8988T (cell line): ENCODE data around the gene EIF4E2.
"Not testable (repeated sequence)": the region's sequence is repeated elsewhere in the genome, so short reads cannot be mapped to it uniquely, and the experiment has no call there.

Source experiments
- DNase-seq: peaks from one replicate; pipeline ENCODE4 v3.0.0; 2011

The EIF4E2 gene

DNA sequence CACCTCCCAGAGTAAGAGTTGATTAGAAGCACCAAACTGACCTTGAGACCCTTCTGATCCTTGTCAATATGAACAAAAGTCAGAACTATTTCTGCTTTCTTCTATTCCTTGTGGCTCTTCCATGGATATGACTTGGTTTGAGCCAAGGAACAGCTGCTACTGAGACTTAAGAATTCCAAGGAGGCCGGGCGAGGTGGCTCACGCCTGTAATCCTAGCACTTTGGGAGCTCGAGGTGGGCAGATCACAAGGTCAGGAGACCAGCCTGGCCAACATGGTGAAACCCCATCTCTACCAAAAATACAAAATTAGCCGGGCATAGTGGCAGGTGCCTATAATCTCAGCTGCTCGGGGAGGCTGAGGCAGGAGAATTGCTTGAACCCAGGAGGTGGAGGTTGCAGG is 20.0 kb downstream of the EIF4E2 start:
- not testable (repeated sequence) for DNase-seq

DNA sequence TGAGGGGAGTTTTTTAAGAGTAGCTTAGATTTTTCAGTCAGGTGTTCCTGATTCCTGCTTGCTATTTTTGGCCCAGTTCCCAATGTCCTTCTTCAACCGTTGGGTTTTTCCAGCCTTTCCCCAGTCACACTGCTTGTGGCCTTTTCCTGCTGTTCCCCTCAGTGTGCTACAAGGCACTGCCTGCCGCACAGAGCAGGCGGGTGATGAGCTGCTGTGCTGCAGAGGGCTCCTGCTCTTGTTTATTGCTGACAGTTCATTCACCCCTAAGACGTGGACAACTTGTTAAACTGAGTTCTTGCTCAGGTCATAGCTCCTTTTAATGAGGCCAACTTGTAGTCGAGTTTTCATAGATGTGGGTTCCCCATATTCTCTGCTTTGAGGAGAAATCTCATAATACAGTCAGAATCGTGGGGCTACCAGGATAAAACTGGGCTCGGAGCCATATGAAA is 20.6 kb downstream of the EIF4E2 start:
- no peak for DNase-seq

DNA sequence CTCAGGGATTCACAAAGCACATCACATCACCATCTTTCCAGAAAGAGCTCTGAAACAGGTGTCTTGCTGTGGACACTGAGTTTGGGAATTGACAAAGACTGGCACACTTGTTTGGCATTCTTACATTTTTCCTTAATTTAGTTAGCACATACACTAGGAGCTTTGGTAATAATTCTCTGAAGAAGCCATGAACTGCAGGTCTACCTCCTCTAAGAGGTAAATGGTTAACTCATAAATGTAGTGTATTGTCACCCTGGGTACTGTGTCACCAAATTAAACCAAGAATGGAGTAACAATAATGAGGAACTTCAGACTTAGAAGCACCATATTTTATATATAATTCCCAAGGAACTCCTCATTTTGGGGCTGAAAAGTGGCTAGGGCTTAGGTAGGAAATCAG is 22.6 kb downstream of the EIF4E2 start:
- no peak for DNase-seq

DNA sequence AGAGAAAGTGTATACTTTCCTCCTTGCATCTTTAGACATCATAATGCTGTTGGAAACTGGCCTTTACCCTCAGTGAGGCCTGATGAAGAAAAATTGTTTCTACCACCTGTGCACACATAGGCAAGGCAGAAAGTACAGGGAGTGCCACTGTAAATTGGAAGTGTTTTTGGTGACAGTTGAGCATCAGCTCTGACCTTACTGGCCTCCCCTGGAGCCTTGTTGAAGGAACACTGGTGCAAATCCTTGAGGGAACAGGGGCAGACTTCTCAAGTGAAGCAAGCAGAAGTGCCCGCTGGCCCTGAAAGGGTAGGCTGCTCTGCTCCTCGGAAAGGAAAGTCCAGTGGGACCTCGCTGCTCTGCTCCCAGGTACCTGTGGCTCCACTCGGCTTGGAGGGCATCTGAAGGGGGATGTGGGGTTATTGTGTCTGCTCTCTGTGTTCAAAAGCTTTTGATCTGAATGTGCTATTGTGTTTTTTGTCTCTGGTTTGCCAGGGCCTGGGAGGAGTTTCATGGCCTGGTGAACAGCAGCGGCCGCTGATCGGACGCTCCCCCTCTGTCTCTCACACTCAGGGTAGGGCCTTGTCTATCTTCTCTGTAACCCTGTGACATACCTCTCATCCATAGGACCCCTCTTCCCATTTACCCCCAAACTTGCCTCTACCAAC is 23.4 kb downstream of the EIF4E2 start:
- no peak for DNase-seq

DNA sequence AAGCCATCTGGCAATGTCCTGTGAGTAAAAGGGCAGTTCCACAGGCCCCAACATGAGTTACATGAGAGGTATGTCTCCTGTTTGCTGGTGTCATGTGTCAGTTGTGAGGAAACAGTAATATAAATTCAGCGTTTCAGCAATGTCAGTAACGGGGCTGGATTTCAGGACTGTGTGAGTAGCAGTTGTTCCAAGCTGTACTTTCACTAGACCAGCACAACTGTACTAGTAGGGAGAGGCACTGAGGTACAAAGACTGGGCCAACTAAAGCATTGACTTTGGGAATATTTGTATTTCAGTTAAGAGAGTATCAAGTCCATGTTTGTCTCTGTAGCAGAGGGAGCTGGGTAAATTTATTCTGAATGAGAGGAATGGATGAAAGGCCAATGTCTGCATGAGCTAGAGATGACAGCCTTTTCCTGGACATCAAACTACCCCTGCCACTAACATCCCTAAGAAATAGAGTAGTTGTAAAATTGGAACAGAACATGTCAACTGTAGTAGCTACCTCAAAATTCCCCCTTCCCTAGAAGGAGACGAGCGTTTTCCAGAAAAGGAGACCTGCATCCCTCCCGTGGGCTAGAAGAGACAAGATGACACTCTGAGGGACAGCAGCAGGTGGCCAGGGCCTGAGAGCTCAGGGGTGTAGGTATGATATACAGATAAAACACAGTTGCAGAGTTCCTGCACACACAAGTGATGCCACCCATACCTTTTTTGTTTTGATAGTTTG is 24.4 kb downstream of the EIF4E2 start:
- DNase-seq, result no peak

DNA sequence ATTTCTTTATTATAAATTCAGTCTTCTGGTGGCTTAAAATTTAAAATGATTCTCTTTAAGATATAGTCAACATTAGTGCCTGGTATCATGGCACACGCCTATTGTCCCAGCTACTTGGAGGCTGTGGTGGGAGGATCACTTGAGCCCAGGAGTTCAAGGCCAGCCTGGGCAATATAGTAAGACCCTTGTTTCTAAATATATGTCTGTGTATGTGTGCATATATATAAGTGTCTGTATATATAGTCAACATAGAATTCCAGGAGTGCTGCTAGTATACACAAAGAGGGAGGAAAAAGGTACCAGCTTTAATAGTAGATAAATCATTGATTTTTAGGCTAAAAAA is 24.9 kb downstream of the EIF4E2 start:
- DNase-seq, result no peak

DNA sequence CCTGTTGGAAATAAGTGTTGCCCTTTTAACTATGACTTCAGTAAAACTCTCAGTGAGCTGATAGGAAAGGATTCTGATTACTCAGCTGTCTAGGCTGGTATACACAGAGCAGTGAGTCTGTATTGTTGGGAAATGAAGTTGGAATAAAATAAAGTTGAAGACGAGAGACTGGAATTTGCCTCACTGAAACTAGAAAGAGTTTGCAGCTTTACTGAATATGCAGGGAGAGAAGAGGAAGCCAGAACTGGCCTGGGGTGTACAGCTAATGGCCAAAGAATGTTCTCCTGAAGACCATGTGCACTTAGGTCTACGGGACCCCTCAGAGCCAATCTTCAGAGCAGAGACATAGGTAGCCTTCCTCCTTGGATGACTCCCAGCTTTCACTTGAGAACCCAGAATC is 26.5 kb downstream of the EIF4E2 start:
- no peak for DNase-seq

DNA sequence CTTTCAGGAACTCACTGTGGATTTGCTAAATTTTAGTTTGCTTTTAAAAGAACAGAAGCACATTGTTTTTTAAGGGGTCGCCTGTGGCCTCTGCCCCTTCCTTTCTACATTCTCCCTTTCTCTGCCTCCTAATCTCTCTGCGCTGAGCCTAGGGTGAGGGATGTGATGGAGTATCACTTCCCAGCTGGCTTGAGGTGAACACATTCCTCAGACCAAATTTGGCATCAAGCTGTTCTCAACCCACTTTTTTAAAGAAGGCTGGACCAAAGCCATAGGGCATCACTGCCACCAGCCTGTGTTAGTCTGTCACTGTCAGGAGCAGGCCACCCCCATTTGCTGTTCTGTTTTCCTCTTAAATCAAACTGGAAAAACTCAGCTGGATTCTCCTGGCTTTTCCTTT is 27.4 kb downstream of the EIF4E2 start:
- no peak for DNase-seq

DNA sequence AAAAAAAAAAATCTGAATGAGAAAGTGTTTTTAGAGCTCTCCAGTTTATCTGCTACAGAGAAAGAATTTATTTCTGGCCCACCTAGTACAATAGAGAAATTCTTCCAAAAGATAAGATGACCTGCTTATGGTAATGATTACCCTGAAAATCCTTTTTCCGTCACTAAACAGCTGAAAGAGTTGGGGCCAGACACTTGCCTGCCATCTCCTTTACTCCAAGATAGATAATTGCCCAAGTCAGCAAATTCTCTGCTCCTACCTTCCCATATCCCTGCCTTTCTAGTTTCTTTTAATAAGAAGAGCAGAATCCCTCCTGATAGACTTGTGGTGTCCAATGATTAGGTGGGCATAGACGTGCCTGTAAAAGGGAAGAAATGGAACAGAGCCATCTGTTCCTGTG is 28.1 kb downstream of the EIF4E2 start:
- no peak for DNase-seq

DNA sequence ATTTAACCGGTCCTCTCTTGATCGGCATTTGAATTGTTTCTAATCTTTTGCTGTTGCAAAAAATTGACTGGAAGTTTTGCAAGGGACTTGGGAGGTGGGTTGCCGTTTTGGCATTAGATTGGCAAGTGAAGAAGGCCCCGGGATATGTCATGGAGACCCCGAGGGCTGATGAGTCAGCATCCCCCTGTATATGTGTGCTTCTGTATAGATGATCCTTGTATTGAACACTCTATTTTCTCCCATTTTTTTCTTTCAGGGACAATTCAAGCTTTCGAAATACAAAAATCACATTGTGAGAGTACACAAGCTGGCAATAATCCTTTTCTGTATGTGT is 30.1 kb downstream of the EIF4E2 start:
- DNase-seq, result no peak

DNA sequence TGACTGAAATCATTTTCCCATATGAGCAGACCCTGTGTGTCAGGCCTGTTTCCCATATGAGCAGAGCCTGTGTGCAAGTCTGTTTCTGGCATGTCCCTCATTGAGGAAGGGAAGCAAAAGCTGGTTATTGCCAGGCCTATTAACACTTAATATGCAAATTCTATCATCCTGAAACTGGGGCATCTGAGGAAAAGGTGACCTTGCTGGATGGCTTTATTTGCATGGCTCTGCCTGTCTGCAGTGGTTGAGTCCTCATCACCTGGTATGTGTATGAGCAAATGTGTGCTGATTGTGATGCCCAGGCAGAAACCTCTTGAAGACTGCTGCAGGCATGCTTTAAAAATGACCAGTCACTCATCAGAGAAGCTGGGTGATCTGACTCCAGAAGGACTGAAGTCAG is 31.2 kb downstream of the EIF4E2 start:
- no peak for DNase-seq

DNA sequence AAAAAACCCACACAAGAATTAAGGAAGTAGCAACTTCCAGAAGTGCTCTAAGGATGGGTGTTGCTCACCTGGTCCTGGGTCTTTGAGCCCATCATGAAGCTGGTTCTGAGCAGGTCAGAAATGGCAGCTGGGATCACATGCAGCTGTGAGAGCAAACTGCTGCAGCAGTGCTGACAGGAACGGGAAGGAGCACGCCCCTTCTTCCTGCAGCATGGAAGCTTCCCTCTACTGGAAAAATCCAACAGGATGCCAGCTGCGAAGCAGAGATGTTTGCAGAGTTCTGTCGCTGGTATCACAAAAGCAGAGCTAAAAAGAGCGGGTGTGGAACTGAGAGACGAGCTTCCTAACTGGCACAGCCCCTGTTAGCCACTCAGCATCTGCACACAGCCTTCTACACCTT is 33.7 kb downstream of the EIF4E2 start:
- no peak for DNase-seq

DNA sequence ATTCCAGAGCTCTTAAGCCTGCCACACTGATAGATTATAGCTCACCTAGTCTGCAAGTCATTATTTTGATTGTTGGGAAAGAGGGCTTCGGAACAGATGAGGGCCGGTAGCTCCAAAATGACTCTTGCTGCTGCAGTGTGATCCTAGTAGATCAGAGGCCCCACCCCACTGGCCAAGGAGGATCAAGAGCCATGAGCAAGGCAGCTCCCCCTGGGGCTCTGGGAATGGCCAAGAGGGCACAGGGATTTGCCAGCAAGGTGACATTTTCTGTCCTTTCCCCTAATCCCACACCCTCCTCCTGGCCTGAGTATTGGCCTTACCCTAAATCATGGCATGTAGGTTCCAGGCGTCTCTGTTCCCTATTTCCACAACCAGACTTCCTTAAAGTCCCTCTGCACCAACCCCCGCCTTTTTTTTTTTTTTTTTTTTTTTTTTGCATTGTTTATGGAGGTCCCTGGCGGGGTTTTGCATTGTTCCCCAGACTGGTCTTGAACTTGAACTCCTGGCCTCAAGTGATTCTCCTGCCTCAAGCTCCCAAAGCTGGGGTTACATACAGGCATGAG is 36.5 kb downstream of the EIF4E2 start:
- no peak for DNase-seq

DNA sequence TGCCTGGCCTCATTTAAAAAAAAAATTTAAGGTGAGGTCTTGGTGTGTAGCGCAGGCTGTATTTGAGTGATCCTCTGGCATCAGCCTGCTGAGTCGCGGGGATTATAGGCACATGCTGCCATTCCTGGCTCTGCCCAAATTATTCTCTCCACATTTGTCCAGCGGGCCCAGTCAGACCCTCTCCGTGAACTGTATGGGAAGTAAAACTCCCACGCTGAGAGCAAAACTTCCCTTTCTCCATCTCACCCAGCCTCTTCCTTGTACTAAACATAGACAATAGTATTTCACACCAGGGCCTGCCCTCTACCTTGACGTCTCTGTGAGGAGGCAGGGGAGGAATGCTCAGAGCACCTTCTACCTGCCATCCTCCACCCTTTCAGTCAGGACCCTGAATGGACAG is 37.0 kb downstream of the EIF4E2 start:
- no peak for DNase-seq

DNA sequence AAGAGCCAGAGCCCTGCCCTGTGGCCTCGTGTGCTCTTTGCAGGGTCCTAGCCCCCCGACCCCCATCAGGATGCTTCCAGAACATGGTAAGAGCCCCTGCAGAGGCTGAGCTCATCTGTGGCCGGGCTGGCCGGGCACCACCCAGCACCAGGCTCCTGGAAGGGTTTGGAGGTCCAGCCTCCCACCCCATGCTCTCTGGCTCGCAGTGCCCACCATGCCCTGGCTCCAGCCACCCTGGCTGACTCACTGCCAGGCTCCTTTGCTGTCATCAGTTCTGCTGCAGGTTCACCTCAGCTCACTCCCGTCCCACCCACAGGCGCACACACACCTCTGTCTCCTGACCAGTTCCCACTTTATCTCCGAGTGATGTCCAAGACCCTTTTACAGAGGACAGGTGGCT is 37.5 kb downstream of the EIF4E2 start:
- no peak for DNase-seq

DNA sequence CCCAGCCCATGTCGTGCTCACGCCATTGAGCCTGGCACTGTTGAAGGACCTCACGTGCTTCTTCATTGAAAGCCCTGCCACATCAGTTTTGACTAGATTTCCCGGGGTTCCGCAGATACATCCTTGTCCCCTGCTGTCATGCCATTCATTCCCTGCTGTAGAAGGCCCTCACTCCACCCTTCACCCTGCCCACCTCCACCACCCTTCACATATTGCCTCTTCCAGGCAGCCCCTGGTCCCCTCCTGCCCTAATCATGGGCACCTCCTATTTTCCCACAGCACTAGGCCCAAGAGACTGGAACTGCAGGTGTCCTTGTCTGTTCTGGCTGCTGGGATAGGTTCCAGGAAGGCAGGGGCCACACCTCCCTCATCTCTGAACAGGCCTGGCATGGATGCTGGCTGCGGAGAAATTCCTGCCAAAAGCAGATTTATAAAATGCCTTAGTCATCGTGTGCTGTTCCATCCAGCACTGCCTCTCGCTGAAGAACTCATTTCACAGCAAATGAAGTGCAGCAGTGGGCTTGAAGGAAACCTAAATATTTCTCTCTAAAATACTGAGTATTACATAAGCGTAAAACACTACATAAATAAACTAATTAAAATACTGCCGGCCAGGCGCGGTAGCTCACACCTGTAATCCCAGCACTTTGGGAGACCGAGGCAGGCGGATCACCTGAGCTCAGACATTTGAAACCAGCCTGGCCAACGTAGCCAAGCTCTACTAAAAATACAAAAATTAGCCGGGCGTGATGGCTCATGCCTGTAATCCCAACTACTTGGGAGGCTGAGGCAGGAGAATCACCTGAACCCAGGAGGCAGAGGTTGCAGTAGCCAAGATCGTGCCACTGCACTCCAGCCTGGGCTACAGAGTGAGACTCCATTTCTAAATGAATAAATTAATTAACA is 38.4 kb downstream of the EIF4E2 start:
- DNase-seq, result no peak

DNA sequence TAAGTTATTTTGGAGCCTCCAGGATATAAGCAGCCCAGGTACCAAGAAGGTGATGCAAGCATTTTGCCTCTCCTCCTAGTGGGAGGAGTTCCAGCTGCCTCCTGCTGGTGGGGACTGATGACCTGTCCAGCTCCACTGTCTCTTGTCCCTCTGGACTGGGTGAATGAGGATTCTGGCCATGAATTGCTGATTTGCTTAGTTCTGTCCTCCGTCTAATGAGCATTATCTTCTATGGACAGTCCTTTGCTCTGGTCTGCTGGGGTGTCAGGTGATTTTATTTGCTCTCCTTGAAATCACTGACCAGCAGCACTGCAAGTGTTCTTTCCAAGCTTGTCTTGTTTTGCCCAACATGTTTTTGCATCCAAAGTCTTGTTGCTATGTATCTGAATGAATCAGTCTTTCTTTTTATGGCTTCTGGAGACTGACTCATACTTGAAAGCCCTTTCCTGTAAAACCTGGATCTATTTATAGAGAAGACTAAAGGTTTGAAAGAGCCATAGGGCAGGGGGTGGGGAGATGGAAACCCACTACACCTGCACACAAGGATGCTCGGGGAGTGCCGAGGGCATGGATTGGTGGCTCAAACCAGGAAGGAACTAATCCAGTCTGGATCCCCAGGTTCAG is 42.4 kb downstream of the EIF4E2 start:
- DNase-seq, result no peak

DNA sequence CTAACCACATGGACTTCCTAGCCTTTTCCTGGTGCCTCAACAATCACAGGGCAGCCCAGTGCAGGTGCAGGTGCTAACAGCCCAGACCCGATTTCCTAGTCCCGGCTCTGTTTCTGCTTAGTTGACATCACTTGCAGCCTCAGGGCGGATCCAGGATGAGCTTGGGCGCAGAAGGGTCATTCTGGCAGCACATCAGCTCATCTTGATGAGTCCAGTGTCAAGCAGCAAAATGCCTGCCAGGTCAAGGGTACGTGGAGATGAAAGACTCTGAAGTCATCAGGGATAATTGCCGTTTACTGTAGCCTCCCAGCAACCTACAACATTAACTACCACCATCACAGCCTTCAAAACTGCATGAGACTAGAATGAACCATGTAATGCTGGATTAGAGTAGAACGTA is 43.5 kb downstream of the EIF4E2 start:
- no peak for DNase-seq

DNA sequence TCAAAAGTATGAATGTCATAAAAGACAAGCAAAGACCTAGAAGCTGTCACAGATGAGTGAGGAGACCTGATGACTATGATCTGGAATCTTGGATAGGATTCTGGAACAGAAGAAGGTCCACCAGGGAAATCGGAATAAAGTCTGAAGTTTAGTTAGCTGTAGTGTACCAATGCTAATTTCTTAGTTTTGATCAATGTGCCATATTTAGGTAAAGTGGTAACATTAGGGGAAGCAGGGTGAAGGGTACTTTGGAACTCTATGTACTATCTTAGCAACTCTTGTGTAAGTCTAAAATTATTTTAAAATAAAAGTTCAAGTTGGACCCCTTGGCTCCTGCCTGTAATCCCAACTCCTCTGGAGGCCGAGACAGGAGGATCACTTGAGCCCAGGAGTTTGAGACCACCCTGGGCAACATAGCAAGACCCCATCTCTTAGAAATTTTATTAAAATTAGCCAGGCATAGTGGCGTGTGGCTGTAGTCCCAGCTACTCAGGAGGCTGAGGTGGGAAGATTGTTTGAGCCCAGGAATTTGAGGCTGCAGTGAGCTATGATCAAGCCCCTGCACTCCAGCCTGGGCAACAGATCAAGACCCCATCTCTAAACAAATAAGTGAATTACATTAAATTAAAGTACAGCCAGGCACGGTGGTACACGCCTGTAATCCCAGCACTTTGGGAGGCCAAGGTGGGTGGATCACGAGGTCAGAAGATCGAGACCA is 47.0 kb downstream of the EIF4E2 start:
- DNase-seq, result no peak

DNA sequence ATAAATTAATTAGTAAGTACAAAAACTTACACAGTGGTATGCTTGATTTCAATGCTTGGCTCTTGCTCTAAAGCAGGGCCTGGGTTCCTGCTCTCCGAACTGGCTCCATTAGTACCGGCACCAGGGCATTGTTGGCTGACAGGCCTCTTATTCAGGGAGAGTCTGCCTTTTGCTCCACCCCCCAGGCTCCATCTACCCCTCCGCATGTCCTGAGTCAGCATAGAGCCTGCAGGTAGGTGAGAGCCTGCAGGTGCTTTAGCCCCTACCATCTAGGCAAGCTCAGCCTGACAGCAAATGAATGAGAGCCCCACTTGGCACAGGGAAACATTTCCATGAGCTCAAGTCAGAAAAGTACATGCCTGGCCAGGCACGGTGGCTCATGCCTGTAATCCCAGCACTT is 47.8 kb downstream of the EIF4E2 start:
- no peak for DNase-seq

DNA sequence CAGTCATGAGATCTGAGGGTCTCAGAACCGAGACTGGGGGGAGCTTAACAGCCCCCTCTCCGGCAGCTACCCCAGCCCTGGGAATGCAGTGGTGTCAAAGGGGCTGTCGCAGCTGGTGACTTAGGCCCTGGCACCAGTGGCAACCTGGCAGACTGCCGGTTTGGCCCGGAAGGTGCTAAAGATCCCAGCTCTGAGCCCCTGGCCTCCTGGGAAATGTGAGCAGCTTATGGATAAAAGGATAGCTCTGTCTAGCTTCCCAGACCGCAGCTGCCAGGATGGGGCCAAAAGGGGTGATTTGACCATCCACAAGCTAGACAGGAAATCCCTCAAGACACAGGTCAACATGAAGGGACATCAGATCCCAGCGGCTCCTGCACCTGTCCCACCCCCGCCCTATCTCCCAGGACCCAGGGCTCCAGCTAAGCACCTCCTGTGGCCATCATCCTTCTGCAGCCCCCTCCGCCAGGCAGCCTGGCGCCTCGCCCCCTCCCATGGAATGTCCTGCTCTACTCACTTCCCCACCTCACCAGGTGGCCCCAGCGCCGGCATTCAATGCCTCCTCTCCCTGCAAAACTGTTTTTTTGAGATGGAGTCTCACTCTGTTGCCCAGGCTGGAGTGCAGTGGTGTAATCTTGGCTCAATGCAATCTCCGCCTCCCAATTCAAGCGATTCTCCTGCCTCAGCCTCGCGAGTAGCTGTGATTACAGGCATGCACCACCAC is 49.7 kb downstream of the EIF4E2 start:
- no peak for DNase-seq

DNA sequence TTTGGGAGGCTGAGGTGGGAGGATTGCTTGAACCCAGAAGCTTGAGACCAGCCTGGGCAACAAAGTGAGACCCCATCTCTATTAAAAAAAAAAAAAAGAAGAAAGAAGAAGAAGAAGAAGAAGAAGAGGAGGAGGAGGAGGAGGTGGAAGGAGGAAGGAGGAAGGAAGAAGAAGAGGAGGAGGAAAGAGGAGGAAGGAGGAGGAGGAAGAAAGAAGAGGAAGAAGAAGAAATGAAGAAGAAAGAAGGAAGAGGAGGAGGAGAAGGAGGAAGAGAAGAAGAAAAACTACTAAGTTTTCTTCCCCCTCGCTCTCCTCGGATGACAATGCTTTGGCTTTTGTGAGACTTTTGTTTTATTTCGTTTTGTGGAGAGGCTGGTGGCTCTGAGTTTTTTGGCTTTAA is 52.8 kb downstream of the EIF4E2 start:
- no peak for DNase-seq
